Eye (tissue), 1 donor: ENCODE measurements around the gene DNM3.
"Not testable (repeated sequence)": the region's sequence is repeated elsewhere in the genome, so short reads cannot be mapped to it uniquely, and the experiment has no call there.

Source experiments
- DNase-seq: peaks from one replicate; pipeline ENCODE4 v3.0.0-alpha.2; 2015

Gene DNM3

DNA sequence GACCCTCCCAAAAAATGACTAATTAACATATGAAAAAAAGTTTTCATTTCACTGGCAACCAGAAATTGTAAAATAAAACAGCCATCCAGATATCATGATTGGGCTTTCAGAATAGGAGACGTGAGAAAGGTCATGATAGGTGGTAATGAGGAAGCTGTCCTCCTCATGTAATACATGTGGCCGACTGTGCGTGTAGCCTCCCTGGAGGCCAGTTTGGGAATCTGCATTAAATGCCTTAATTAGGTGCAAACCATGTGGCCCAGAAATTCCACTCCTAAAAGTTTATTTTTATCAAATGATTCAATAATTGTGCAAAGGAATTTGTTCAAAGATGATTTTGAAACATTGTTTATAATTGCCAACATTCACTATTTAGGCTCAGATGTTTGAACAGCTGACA, 451.5 kb downstream of the DNM3 start:
- DNase-seq = no peak

DNA sequence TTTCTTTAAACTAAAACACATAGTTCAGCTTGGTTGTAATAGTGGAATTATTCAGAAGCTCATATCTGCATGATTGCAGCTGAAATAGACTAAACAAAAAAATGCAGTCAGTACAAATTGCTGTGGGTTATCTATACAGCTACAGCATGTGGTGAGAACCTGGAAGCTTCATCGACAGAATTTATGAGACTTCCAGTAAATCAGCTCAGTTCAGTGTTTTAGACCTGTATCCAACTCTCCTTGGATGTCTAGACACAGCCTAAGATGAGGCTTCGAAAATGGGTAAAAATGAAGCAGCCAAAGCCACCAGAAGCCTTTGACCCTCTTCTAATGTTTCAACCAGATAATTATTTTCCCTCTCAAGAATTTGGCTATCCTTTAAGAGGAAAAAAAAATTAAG, 452.1 kb downstream of the DNM3 start:
- no peak for DNase-seq

DNA sequence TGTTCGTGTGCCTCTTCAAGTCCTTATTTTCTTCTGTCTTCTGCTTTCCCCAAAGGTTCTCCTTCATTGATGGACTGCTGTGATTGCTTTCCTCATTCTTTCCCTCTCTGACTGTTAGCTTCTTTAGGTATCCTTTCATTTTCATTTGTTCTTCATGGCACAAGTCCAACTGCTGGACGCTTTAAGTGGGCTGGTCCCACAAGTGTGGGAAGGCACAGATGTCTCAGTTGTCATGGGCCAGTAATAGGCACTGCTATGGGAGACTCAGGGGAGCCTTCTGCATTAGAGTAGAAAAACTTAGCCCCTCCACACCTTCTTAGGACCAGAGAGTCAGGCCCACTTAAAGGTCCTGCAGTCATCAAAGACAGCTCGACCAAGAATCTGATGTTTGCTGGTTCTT, 456.8 kb downstream of the DNM3 start:
- no peak for DNase-seq

DNA sequence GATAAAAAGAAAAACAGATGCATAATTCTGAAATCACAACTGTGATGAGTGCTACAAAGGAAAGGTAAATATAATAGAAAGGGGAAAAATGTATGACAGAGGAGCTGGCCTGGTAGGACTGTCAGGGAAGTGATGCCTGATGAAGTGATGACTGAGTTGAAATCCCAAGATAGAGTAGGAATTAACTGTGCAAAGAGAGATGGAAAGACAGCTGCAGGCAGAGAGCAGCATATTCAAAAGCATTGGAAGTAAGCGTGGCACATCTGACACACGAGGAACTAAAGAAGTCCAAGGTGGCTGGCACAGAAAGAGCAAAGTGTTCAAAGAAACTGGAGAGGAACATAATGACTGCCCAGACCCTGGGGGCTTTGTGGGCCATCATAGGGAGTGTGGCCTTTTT, 457.6 kb downstream of the DNM3 start:
- no peak for DNase-seq

DNA sequence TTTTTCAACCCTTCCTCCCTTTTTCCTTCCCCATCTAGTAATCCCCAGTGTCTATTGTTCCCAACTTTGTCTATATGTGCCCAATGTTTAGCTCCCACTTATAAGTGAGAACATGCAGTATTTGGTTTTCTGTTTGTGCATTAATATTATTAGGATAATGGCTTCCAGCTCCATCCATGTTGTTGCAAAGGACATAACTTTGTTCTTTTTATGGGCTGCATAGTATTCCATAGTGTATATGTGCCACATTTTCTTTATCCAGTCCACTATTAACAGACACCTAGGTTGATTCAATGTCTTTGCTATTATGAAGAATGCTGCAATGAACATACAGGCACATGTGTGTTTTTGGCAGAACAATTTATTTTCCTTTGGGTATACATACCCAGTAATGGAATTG, 458.2 kb downstream of the DNM3 start:
- DNase-seq = no peak

DNA sequence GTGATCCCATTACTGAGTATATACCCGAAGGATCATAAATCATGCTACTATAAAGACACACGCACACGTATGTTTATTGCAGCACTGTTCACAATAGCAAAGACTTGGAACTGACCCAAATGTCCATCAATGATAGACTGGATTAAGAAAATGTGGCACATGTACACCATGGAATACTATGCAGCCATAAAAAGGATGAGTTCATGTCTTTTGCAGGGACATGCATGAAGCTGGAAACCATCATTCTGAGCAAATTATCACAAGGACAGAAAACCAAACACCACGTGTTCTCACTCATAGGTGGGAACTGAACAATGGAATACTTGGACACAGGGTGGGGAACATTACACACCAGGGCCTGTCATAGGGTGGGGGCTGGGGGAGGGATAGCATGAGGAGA, 466.2 kb downstream of the DNM3 start:
- not testable (repeated sequence) for DNase-seq

DNA sequence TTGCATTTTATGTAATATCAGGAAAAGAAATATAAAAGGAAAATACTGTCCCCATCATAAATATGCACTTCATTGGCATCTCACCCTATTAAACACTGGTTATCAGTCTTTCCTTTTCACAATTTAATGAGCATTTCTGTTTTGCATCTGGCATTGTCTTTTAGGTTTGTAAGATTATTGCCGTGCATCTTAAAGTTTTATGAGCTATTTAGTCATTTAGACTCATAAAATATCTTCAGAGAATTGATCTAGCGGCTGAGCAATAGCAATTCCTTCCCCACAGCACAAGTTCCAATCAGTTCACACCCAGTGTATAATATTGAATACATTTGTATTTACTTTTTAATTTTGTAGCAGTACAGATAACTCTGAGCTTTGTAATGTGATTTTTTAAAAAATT, 466.8 kb downstream of the DNM3 start:
- no peak for DNase-seq

DNA sequence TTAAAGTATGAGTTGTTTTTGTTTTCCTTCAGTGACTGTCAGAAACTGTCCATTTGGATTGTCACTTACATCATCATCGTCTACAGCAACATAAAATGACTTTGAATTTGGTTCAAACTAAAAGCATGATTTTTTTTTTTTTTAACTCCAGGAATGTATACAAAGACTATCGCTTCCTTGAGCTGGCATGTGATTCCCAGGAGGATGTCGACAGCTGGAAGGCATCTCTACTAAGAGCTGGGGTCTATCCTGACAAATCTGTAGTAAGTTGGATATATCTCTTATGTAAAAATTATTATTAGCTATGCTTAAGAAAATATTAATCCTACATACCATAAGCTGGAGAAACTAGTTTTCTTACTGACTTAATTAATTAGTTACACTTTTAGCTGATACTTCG, 467.3 kb downstream of the DNM3 start:
- peak; percentile 38 for DNase-seq

DNA sequence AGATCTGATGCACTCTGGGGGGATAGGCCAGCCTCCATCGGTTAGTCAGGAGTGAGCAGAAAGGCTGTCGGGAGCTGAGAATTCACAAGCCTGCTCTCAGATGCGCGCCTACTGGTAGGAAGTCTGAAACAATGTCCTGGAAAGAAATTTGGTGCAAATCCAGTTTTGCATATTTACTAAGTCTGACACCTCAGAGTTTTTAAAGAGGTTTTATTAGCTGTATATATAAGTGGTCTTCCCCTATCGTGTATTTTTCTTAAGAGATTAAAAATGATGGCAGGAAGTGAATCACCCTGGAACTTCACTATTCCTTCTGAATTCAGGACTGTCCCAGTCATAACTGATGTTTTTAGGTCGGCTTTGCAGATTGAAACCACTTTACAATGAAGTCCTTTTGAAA, 479.4 kb downstream of the DNM3 start:
- no peak for DNase-seq

DNA sequence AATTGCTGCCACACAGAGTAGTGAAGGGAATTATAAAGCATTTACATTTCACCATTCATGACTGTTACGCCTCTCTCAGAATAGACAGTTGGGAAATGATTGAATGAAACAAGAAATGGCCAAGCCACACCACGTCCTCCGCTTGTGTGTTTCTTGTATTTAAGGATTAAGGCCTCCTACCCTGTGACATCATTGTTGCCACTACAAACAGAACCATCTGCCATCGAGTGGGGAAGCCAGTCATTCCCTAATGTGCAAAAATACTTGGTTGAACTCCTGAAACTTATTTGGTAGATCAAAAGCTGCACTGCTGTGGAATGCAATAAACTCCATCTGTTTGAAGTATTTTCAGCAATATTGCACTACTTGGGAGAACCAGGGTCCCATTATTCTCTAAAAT, 480.2 kb downstream of the DNM3 start:
- DNase-seq = peak; percentile 60

DNA sequence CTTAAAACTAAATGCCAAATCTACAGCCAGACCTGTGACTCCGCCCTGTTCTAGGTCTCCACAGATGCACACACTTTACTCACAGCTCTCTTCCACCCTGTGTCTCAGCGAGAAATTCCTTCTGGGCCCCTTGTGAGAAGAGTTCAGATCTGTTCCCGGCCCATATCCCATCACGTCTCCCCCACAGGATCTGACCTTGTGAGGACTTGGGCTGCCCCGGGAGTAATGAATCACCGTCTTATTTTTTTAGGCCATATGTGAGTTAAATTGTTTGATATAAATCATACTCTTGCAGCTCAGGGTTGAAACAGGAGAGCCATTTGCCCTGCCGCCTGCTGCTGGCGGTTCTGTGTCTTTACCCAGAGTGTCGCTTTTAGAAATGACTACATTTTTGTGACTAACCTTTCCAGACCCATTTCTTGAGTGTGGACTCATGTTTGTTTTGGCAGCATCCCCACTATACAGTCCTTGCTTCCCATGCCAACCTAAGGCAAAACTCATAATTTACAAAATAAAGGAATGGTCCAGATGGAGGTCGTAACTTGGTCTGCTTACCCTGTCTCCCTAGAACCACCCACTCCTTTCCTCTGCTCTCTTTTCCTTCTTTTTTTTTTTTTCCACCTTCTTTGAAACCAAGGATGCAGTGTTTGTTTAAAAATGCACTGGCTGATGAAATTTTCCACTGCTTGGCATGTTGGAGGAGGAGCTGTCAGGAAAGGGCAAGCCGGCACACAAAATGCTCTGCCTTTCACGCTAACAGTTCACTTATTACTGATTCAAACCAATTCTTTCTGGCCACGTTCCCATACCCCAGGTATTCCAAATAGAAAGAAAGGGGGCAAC, 481.1 kb downstream of the DNM3 start:
- peak; percentile 69 for DNase-seq

DNA sequence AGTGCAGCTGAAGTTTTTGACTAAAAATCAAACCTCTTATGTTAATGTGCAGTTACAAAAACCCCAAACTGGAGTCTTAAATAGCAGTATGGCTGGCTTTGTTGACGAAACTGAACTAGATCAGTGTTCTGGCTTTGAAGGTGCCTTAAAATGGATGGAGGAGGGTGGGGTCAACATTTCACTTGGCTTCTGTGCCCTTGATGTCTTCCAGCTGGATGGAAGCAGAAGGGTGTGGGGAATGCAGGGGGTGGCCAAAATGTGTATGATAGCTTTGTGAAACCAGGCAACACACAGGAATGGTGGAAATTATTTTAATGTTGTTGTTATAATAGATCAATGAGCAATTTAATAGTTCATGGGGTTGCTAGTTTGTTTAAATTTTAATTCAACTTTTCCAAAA, 482.4 kb downstream of the DNM3 start:
- DNase-seq = no peak

DNA sequence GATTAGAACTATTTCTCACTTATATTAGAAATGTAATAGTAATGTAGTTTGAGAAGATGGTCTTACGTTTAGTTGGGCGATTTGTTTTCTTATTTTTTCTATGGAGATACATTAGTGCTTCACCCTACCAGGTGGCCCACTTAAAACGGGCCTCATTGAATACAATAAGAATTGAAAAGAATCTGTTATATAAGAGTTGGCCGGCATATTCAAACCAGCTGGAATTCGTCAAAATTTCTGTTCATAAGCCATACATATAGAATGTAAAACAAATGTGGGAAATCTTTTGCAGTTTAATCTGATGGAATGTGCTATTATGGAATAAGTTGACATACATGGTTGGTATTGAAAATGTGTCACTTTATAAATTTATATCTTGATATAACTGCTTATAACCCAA, 482.8 kb downstream of the DNM3 start:
- DNase-seq = peak; percentile 48

DNA sequence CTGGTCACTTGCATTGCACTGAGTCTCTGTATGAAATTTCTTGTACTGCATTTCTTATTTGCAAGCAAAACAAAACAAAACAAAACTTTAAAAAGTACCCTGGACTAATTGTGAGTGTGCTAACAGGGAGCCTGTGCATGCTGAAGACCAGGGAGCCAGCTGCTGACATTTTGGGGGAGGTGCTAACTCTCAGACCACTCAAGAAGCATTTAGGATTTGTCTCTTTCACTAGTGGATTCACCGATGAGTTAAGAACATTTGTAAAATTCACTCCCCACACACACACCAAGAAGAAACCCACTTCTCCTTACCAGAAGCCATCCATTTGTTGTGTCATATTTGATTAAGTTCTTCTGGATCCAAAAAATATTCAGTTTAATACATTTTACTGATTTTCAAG, 483.5 kb downstream of the DNM3 start:
- no peak for DNase-seq

DNA sequence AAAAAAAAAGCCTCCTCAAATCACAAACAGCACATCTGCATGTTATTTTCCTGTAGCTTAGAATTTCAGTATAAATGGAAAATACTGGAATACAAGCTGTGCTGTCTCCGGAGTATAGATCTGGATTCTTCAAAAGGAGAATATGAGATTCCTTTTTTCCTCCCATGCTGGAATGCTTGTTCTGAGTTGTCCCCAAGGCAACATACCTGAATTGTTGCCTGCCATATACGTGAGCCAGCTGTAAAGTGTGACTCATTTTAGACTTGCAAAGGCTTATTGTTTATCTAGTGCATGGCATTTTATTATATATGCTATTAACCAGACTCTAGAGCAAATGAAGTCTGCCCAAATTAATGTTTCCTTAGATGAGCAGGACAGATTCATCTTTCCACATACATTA, 484.2 kb downstream of the DNM3 start:
- DNase-seq = no peak

DNA sequence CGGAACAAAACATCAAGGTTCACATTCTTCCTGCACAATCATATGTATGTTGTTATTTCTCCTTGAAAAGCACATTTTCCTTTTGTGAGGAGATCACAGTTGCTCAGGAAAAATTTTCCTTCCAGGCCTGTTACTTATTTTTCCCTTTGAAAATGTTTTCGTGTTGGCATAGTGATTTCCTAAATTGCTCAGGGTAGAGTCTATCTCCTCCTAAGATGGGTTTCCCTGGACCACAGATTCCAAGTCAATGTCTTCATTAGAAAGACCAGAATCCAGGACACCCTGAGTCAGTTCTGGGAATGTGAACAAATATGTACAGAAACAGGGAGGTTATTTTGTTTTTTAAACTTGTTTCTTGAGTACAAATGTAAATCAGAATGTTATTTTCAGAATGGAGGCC, 484.8 kb downstream of the DNM3 start:
- no peak for DNase-seq

DNA sequence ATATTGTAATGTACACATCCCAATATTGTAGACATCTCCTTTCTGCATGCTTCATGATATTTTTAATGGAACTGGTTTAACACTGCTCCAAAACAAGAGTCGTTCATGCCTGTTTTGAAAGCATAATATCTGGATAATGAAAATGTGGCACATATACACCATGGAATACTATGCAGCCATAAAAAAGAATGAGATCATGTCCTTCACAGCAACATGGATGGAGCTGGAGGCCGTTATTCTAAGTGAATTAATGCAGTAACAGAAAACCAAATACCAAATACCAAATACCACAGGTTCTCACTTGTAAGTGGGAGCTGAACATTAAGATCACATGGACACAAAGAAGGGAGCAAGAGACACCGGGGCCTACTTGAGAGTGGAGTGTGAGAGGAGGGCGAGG, 487.0 kb downstream of the DNM3 start:
- DNase-seq = no peak

DNA sequence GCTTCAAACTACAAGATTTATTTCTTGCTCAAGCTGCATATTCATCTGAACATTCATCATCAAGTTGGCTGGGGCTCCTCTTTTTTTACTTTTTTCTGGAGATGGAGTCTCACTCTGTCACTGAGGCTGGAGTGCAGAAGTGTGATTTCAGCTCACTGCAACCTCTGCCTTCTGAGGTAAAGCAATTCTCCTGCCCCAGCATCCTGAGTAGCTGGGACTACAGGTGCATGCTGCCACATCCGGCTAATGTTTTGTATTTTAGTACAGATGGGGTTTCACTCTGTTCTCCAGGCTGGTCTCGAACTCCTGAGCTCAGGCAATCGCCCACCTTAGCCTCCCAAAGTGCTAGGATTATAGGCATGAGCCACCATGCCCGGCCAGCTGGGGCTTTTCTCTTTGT, 490.9 kb downstream of the DNM3 start:
- DNase-seq = no peak

DNA sequence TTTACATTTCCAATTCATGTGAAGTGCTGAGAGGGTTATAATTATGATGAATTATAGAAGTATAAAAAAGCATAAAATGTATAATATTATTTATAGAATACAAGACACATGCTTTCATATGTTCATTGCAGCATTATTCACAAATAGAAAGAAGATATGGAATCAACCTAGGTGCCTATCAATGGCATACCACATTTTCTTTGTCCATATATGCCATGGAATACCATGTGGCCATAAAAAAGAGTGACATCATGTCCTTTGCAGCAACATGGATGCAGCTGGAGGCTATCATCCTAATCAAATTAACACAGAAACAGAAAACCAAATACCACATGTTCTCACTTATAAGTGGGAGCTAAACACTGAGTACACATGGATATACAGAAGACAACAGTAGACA, 494.1 kb downstream of the DNM3 start:
- no peak for DNase-seq

DNA sequence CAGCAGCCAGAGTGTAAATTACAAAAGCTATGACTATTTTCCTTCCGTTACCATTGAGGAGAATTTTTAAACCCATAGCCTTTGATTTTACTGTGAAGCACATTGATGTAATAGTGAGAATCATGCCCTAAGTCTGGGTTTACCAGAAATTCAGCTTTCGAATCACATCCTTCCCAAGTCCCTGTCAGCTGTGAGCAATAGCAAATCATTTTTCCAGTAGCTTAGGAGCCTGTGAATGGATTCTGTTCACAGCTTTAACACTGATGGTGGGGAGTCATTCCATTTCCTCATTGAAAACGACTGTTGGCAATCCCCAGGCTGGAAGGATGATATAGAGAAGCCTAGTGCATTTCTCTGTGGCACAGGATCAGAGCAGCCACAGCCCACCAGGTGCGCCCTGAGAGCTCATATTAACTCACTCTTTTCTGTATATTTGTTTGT, 497.0 kb downstream of the DNM3 start:
- no peak for DNase-seq

DNA sequence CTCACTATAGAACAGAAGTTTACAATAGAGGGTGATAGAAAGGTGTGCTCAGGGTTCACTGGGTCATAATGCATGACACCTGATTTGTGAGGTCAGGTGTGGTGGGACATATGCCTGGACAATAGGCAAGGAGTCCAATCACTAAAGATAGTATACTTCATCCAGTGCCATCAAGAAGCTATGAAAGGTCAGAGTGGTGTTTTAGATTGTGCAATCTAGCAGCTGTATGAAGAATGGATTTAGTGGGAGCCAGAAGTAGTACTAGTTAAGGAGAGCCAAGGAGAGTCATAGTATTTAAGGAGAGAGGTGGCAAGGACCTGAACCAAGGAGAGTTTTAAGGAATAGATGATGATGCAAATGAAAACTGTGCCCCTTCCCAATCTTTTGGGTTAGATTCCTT, 498.5 kb downstream of the DNM3 start:
- no peak for DNase-seq

DNA sequence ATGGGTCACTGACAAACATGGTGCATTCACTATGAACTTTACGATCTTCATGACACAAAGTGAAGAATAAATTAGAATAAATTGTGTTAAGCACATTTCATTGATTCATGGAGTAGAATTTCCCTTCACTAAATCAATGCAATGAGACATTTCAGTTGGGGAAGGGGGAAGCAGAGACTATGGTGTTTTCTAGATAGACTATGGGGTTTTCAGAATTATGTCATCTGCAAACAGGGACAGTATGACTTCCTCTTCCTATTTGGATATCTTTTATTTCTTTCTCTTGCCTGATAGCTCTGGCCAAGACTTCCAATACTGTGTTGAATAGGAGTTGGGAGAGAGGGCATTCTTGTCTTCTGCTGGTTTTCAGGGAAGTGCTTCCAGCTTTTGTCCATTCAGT, 499.2 kb downstream of the DNM3 start:
- no peak for DNase-seq

DNA sequence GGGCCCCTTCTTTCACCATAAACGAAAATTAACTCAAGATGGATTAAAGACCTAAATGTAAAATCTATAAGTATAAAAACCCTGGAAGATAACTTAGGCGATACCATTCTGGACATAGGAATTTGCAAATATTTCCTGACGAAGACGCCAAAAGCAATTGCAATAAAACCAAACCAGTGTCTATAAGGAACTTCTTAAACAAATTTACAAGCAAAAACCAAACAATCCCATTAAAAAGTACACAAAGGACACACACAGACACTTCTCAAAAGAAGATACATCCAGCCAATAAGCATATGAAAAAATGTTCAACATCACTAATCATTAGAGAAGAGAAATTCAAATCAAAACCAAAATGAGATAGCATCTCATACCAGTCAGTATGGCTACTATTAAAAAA, 500.4 kb downstream of the DNM3 start:
- DNase-seq = no peak

DNA sequence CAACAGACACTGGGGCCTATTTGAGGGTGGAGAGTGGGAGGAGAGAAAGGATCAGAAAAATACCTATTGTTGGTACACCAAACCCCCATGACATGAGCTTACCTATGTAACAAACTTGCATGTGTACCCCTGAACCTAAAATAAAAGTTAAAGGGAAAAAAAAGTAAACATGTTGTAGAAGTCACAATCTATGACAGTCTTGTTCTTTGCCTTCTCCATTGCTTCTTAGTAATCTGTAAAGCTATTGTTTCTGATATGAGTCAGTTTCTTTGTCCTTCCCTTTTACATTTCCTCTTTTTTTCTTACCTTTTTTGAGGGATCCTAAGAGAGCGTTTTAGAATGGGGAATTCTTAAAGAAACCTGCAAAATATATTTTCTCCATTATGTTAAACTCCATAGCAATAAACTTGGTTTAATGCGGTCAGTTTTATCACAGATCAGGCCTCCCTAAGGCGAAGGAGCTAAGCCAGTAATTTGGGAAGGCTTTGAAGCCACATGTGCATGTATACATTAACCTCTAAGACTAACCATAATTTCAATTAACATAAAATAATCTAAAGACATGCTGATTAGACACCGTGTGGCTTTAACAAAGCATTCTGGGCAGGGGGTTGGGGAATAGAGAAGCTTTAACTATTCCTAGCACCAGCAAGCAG, 501.4 kb downstream of the DNM3 start:
- no peak for DNase-seq
